ENCODE measurements around the gene MRPL28.
A peak's percentile ranks its signal among the peaks of the same experiment; 100 is the strongest.
"Not testable (repeated sequence)": the region's sequence is repeated elsewhere in the genome, so short reads cannot be mapped to it uniquely, and the experiment has no call there.

Gene MRPL28

DNA sequence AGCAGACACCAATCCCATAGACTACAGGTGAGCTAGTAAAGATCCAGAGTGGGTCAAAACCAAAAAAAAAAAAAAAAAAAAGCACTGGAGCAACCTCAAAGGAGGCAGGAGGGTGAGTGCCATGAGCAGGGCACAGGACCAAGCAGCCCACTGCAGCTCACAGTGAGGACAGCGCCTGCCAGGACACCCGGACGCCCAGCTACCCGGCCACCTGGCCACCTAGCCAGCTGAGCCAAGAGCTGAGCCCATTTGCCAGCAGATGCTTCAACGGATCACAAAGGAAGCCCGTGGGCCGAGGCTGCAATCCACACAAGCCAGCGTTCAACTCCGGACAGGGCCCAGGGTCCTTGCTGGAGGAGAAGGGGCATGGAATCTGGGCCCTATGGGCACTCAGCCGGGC, 32.9 kb downstream of the MRPL28 start:
- peak; percentile 58 for DNase-seq

- no peak for DNase-seq
These were observed 34.1 kb downstream of the MRPL28 start for GRCh38 chr16:336269-336668.

DNA sequence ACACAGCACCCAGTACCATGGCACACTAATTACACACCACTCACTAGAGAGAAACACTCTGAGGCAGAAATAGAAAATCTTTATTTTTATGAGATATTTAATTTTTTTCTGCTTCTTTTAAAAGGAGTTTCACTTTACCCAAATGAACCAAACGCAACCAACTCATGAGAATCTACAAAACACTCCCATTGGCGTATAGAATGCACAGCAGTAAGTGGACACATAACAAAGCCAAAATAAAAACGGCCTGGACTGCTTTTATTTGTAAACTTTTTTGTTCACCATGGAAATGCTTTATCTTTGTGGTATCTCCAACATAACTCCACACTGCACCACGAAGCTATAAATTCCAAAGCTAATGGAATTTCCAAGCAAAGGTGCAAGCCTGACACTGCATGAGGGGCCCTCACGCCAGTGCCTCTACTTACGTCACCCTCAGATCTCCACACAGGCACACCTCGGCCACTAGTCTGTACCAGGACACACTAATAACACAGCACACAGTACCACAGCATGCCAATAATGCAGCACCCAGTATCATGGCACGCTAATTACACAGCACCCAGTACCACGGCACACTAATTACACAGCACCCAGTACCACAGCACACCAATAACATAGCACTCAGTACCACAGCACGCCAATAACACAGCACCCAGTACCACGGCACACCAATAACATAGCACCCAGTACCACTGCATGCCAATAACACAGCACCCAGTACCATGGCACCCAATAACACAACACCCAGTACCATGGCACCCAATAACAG, 35.3 kb downstream of the MRPL28 start:
- not testable (repeated sequence) for DNase-seq

DNA sequence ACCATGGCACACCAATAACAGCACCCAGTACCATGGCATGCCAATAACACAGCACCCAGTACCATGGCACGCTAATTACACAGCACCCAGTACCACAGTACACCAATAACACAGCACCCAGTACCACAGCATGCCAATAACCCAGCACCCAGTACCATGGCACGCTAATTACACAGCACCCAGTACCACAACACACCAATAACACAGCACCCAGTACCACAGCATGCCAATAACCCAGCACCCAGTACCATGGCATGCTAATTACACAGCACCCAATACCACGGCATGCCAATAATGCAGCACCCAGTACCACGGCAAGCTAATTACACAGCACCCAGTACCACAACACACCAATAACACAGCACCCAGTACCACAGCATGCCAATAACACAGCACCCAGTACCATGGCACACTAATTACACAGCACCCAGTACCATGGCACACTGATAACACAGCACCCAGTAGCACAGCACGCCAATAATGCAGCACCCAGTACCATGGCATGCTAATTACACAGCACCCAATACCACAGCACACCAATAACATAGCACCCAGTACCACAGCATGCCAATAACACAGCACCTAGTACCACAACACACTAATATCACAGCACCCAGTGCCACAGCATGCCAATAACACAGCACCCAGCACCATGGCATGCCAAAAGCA, 36.0 kb downstream of the MRPL28 start:
- DNase-seq = not testable (repeated sequence)

DNA sequence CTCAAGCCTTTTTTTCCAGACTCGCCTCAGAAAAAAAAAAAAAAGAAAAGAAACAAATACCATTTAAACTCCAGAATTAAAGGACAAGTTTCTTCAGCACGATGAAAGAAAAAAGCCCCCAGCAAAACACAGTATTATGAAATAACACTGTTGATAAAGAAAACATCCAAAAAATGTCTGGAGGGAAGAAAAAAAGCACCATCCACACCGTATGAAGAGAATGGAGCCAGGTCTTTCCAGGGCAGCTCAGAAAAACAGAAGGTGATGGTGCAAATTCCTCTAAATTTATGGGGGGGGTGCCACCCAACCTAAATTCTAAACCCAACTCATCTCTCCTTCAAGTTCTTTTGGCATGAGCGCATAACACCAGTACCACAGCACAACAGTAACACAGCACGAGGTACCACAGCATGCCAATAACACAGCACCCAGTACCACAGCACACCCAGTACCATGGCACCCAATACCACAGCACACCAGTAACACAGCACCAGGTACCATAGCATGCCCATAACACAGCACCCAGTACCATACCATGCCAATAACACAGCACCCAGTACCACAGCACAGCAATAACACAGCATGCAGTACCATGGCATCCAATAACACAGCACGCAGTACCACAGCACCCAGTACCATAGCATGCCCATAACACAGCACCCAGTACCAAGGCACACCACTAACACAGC, 36.8 kb downstream of the MRPL28 start:
- DNase-seq = no peak

DNA sequence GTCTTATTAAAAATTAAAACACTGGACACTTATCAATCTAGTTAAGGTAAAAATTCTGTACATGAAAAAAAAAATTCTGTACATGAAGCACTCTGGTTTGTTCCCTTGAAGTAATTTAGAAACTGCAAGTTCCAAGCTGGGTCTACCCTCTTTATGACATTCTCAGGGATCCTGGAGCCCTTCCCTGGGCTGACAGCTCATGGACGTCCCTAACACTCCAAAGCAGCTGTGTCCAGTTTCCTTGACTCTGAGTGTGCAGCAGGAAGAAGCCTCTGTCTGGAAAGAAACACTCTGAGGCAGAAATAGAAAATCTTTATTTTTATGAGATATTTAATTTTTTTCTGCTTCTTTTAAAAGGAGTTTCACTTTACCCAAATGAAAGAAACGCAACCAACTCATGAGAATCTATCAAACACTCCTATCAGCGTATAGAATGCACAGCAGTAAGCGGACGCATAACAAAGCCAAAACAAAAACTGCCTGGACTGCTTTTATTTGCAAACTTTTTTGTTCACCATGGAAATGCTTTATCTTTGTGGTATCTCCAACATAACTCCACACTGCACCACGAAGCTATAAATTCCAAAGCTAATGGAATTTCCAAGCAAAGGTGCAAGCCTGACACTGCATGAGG, 39.0 kb downstream of the MRPL28 start:
- DNase-seq = not testable (repeated sequence)

DNA sequence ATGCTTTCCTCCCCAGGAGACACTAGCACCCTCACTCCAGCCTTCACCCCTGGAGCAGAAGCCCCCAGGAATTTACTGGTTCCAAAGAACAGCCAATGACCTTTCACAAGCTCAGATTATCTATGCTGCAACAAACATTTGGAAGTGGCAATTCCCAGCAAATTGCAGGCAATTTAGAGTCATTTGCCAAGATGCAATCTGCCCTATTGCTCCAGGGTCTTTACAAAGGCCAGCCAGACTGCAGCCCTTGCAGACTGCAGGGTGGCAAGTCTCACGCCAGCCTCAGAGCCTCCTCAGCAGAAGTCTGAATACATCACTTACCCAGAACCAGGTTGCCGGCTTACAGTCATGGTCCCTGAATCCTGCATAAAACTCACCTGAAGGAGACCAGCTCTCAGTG, 39.6 kb downstream of the MRPL28 start:
- DNase-seq = no peak

- DNase-seq = no peak
These were observed 44.8 kb downstream of the MRPL28 start for GRCh38 chr16:325375-326145.

DNA sequence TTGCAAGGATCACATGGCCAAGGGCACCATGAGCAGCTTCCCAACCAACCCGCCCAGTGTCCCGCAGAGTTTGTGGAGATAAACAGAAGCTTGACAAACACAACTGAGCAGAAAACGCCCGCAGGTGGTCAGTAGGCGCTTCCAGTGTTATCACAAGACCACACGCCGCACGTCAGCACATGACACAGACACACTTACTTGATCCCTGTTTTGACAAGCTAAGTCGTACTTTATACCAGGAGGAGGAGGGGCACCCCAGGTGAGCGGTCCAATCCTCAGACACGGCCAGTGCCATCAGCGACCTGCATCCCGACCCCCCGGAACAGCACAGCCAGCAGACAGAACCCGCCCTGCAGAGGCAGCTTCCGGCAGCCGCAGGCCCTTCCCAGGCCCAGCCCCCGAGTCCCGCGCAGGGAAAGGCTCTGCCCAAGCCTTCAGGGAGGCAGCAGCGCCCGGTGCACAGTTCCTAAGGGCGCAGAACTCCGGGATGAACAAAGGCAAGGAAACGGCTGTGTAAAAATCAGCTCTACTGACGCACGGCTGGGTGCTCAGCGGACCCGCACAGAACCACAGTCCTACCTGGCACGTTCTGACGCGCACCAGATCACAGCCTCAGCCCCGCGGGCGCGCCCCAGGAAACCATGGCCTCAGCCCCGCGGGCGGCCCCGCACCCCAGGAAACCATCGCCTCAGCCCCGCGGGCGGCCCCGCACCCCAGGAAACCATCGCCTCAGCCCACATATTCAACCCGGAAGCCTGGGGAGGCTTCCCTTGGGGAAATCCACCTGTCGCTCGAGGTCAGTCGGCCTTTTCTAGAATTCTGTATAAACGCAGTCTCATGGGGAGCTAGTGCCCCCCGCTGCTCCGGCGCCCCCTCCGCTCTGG, 45.6 kb downstream of the MRPL28 start:
- DNase-seq = no peak

GRCh38 chr16:324201-324450, 46.2 kb downstream of the MRPL28 start:
- no peak for DNase-seq

- no peak for DNase-seq
These were observed 47.7 kb downstream of the MRPL28 start for GRCh38 chr16:322476-323143.

GRCh38 chr16:321532-321931, 48.8 kb downstream of the MRPL28 start:
- no peak for DNase-seq

- no peak for DNase-seq
These were observed 50.1 kb downstream of the MRPL28 start for GRCh38 chr16:320206-320605.

DNA sequence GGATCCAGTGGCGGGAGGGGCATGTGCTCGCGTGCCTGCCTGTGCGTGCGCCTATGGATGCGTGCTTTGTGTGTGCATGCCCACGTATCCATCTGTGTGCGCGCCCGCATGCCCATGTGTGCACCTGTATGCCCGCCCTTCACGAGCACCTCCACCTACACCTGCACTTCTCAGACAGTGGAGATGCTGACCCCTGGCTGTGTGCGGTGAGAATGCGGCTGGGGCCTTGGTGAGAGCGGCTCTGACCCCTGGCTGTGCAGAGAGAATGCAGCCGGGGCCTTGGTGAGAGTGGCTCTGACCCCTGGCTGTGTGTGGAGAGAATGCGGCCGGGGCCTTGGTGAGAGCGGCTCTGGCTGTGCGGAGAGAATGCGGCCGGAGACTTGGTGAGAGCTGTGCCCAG, 51.7 kb downstream of the MRPL28 start:
- DNase-seq = no peak

- no peak for DNase-seq
These were observed 52.8 kb downstream of the MRPL28 start for GRCh38 chr16:317583-317982.
